Activated T-cell treated with anti-CD3 and anti-CD28 coated beads for 4 hours (primary cell): ENCODE data around the gene LARGE1.

Experiments
- DNase-seq: peaks from one replicate; pipeline ENCODE4 v3.0.0-alpha.2; 2020

LARGE1 gene

DNA sequence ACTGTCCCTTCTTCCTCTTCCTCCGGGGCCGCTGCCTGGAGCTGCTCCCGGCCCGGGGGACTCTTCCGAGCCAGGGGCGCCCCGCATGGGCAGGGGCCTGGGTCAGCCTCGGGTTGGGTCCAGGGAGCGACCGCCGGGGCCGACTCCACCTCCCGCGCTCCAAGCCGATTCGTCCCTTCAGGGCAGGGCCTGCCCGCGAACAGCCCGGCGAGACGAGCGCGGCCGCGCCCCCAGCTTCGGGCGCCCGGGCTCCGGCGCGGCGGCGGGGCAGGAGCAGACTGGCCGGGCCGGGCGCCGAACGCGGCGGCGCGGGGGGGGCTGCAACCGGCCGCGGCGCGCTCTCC is at the start of gene LARGE1:
Gene LARGE1 (minus strand): TSS at position 280 of the 344 bp plus-strand sequence.
- DNase-seq, result no peak

DNA sequence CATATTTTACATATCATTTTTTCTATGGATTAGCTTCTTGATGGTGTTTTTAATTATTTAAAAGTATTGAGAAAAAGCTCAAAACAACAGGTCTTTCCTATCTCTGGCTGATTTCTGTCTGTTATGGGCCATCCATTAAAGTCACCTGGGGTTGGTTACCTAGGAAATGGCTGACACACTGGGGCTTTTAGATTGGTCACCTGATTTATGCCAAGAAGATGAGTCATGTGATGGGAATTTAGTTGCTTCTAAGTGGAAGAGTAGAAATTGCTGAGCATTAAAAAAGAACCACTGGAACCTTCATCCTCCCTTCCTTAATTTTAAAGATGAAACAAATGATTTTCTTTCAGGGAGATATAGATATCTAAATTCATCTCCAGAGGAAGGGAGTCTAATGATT is 48.8 kb upstream of the LARGE1 start:
- no peak for DNase-seq

DNA sequence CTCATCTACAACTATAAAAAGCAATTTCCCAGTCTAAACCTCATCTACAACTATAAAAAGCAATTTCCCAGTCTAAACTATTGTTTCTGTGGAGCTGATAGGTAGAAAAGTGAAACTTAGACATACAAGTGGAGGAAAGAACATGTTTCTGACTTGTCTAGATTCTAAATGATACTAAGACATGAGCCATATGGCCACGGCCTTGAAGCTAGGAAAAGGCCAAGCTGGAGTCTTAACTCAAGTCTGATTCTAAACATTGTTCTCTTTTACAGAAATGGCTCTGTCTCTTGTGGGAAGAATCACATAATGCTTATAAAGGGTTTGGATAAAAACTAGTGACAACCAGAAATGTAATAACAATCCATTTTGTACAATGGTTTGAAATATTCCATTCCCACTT is 43.8 kb upstream of the LARGE1 start:
- DNase-seq, result no peak

DNA sequence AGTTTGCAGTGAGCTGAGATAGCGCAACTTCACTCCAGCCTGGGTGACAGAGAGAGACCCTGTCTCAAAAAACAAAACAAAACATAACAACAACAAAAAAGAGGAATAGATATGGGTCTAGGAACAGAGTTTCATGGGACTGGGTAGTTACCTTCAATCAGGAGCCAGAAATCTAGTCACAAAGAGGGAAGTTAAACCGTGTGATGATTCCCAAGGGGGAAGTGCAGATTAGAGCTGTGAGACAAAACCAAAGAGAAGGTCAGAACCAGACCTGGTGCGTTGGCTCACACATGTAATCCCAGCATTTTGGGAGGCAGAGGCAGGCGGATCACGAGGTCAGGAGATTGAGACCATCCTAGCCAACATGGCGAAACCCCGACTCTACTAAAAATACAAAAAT is 42.1 kb upstream of the LARGE1 start:
- DNase-seq, result no peak

DNA sequence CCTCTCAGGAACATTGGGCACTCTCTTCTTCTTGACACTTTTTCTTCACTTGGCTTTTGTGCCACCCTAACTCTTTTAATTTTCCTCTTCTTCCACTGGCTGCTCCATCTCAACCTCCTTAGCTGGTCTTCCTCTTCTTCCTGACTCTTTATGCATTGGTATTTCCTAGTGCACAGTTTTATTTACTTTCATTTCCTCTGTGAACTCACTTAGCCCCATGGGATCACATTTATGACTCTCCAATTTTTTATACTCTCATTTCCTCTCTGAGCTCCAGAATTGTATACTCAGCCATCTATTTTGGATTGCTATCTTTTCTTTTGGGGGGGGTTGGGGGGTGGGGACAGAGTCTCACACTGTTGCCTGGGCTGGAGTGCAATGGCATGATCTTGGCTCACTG is 38.5 kb upstream of the LARGE1 start:
- no peak for DNase-seq

DNA sequence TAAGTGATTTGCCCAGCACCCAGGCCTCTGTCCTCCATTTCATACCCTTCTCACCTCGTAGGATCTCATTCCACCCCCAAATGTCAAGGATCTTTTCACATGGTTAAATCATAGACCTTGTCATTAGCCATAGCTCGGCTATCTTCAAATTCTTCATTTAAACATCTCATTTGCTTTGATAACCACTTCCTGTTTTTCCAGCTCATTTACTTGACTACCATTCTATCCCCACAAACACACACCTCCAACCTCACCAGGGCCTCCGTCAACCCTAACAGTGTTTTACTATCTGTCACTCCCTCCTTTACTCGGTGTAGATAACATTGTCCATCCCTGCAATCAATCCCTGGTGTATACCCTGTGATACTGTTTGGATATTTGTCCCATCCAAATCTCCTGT is 36.8 kb upstream of the LARGE1 start:
- DNase-seq, result no peak

DNA sequence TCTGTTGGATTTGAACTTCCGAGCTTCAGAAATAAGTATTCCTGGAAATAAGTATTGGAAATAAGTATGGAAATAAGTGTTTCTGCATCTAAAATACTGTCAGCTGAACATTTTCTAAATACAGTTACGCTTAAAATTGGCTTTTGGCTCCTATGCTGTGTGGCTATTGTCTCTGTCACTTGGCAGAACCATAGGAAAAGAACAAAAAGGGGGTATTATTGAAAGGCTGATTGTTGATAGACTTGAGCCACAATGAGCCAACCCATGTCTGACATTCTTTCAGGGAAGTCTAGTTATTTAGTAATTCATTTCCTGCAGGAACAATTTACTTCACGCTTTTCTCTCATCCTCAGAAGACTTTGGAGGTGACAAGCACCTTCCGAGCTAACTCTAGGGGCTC is 32.5 kb upstream of the LARGE1 start:
- no peak for DNase-seq

DNA sequence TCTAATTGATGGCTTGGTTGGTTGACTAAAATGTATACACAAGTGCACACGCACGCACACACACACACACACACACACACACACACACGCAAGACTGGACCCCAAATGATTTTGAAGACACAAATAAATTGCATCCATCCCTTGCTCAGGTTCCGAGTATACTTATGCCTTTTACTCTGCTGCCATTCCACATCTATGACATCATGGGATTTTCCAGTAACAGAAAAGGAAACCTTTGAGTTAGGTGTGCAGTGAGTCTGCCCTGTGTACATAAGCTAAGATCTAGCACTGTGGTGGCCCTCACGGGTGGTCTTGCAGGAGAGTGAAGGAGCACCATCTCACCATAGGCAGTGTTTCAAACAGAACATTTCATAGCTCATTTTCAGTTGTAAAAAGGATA is 20.5 kb upstream of the LARGE1 start:
- DNase-seq, result no peak

DNA sequence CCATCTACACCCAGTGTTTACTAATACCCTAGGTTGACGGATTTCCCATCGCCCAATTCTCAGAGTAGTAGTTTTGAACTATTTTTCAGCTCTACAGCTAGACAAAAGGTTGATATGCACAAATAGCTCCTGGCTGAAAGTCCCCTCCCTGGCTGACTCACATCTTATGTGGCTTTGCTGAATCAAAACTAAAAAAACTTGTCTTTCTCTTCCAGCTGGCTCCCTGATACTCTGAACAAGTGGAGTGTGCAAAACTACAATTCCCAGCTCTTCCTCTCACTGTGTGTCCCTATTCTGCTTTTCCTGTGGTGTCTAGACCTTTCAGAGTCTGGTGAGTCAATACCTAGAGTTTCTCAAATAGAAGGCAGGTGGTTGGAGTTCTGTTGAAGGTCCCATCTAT is 12.7 kb upstream of the LARGE1 start:
- DNase-seq, result no peak

DNA sequence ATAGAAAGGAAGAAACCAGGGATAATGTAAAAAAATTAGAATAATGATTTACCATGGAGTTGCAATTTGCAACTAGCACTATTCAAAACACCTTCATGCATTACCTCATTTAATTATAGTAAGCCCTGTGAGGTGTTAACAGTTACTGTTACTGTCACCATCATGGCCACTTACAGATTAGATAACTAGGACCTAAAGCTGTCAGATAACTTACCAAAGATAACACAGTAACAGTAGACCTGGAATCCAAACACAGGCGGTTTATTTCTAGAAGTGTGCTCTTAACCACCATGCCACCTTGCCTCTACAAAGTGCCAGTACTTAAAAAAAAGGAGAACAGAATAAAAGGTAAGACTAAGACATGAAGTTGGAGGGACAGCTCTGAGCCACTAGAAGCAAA is 11.1 kb upstream of the LARGE1 start:
- no peak for DNase-seq

DNA sequence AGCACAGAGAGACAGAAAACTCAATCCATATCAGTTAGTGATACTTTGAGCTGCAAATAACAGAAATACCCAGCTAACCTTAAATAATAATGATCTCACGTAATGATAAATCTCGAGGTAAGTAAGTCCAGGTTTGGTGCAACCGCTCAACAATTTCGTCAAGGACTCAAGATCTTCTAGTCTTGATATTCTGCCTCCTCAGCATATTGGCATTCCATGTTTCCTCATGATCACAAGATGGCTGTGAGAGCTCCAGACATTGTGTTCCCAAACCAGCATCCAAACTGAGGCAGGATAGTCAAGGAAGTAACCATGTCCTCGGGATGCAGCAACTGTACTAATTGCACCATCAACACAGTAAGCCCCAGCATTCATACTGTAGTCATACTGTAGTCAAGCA is 7.5 kb upstream of the LARGE1 start:
- no peak for DNase-seq

DNA sequence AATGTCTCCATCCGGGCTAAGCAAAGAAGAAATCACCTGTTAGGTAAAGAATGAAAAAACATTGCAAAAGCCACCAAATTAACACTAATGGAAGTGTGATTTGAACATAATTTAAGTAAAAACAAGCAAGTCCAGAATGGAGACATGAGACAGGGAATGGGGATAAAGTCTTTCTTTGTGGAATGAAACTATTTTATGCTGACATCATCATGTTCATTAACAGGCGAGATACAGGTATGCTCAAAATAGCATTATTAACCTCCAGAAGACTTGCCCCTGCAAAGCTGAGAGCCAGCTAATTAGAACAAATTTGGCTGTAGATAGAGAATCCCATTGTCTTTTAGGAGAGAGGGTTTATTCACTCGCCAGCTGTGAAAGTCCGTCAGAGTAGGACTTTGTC is 4.9 kb upstream of the LARGE1 start:
- no peak for DNase-seq

DNA sequence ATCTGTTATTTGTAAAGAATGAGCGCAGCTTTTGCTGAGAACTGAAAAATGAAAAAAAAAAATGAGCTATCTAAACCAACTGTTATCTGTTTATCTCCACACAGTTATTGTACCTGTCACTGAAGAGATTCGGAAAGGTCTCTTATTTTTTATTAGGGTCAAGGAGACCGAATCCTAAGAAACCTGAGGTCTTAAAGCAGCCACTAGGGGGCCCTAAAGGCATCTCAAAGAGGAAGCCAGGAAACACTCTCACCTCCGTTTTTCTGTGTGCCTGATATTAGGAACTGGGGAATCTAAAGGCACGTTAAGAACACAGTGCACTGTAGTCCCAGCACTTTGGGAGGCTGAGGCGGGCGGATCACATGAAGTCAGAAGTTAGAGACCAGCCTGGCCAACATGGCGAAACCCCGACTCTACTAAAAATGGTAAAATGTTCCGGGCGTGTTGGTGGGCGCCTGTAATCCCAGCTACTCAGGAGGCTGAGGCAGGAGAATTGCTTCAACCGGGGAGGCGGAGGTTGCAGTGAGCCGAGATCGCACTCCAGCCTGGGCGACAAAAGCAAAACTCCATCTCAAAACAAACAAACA is 3.5 kb upstream of the LARGE1 start:
- no peak for DNase-seq

DNA sequence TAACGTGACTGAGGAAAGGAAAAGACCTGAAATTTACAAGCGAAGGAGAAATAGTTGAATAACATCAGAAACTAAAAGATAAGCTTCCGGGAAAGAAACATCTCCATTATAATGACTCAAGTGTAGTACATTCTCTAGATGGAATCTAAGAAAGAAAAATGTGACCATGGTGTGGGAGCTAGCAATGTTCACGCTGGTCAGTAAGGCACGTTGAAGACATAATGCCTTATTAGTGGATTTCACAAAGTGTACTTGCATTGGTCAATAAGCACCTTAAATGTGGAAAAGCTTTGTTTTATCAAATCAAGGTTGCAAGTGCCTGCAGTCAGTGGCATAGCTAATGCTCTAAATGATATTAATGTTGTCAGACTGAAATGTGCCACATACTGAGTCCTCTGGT is 2.8 kb upstream of the LARGE1 start:
- no peak for DNase-seq

DNA sequence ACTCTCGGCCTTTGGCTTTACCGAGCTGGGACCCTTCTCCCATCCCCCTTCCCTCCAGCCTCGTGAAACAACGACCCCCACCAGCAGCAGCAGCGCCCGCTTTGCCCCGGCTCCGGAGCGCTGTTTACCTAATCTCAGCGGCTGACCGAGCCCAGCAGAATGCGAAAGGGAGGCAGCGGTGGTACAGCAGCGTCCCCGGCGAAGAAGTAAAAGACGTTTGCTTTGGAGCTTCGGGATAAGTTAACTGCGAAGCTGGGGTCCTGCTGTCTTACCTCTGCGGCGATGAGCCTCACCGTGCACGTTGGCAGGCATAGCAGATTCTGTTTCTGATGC is 2.0 kb upstream of the LARGE1 start:
- no peak for DNase-seq

DNA sequence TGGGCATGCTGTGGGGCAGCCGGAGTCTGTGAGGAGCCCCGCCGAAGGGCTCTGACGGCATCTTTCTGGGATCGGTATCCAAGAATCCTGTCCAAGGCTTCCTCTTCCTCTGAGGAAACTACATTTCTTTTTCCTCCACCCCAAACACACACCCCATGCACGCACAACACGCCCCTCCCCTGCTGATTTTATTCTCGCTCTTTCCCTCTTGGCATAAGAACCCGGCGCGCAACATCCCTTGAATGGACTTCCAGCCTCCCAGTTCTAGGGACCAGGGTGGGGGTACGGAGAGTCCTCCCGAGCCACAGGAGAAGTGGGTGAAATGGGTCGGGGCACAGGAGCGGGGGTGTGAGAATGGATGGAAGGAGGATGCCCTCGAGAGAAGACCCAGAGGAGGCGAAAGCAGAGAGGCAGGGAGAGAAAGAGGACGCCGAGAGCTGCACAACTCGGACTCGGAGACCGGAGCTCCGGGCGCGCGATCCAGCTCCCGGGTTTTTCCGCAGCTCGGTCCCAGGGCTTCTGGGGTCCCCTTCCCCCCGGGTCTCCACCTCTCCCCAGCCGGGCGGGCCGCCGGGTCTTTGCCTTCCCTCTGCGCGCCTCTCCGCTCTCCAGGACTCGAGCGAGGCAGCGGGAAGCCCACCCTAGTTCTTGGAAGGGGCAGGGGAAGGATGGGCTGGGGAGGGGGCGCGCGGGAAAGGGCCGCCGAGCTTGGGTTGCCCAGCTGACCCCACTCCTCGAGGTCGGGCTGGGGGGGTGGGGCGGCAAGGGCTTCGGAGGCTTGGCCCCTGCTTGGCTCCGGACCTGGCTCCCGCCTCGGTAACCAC is 1.5 kb upstream of the LARGE1 start:
- peak; percentile 1 for DNase-seq

DNA sequence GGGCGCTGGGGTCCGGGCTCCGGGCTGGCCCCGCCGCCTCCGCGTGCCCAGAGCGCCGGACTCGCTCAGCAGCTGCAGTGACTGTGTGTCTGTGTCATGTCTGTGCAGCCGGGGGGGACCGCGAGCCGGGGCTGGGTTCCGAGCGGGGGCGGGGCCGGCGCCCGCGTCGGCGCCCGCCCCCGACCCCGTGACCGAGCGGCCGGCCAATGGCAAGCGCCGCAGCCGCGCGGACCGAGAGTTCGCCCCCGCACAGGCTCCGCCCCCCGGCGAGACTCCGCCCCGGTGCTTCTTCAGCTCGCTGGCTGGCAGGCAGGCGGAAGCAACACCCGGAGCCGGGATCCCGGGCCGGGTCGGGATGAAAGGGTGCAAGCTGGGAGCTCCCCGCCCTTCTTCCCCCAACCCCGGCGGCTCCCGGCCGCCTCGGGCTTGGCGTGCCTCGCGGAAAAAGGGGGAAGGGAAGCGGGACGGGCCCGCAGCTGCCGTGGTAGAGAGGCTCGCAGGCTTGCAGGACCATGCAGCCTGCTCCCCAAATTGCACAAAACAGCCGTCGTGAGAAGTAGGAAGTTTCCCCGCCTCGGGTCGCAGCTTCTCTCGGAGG is 750 bp upstream of the LARGE1 start:
- peak; percentile 84 for DNase-seq

DNA sequence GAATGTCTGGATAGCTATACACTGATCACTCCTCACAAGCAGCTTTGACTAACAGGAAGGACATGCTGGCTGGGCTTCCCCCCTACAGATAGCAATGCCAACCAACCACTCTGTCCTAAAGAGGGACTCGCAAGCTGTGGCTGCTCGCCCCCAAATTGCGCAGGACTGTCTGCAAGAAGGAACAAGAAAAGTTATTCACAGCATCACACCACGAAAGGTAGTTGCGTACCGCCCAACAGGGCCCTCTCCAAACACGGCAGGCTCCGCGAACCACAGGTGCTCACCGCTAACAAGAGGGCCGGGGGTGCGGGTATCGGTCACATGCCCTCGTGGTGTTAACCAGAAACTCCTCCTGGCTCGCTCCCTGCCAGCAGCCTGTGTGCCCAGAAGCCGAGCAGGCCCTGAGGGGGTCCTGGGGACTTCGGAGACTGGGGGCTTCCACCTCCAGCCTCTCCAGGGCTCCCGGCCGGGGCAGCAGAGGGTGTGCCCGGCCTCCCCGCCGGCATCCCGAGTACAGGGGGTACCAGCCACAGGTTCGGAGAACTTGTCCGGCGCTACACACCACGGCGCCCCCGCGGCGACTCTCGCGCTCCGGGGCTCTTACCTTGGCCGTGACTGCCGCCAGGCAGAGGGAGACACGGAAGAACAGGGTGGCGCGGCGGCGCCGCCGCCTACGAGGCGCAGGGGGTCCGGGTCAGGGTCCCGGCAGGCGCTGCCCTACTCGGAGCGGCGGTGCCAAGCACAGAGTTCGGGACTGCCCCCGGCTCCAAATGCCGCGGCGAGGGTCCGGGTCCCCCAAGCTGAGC is 682 bp downstream of the LARGE1 start:
- no peak for DNase-seq

DNA sequence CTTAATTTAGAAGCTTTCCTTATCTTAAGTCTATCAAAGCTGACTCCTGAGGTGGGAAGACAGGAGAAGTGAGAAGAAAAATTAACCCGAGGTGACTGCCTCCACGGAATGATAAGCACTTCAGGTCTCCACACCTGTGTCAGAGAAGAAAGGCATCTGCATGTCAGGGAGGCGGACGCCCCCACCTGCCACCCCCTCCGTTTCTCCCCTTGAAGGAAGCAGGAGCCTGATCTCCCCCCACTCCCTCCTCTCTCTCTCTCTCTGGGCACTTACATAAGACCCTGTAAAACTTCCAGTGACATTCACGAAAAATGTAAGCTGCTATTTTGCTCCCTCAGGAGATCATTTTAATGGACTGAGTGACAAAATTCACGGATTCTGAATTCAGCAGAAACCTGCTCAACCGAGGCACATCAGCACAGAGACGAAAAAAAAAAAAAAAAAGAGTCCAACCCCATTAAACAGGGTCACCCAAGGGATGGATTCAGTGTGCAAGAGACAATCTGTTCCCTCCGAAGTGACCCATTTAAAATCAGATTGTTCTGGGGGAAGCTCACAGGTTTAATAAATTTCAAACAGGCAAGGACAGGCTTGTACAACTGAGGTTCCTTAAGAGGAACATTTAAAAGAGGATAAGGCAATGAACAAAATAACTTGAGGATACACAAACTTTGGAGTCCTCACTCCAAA is 1.5 kb downstream of the LARGE1 start:
- DNase-seq, result no peak

DNA sequence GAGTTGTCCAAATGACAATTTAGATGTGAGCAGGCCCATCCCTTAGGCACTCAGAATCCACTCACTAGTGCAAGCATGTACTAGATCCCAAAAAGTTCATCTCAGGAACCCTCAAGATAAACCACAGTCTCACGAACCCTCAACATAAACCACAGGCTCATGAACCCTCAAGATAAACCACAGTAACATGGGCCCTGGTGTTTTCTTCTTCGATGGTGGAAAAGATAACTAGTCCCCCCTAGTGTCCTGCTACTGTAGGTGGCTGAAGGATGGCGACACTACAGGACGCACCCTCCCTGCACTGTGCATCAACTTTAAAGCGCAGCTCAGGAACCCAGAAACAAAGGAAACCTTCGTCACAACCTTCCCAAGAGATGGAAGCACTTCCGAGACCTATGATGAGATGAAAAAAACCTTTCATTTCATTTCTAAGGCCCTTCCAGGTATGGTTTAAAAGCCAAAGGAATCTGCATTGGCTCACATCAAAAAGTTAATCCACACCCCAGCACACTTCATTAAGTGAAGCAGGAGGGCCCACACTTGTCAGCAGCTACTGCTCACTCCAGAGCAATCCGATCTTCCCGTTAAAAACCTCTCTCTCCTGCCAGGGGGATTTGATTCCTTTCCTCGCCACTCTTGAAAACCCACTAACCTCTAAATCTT is 2.4 kb downstream of the LARGE1 start:
- DNase-seq, result no peak

DNA sequence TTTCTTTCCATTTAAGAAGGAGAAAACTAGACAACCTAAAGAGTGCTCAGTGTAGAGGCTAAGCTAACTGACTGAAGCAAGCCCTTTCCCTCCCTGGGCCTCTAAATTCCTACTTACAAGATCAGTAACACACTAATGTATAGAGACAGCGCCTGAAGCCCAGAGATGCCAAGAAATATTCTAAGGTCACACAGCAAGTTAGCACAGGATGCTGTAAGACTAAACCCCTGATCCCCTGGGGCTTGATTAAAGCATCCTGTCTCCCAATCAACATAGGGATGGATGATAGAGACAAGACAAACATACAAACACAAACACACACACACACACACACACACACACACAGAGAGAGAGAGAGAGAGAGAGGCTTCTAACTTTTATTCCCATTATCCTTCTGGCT is 5.6 kb downstream of the LARGE1 start:
- no peak for DNase-seq

DNA sequence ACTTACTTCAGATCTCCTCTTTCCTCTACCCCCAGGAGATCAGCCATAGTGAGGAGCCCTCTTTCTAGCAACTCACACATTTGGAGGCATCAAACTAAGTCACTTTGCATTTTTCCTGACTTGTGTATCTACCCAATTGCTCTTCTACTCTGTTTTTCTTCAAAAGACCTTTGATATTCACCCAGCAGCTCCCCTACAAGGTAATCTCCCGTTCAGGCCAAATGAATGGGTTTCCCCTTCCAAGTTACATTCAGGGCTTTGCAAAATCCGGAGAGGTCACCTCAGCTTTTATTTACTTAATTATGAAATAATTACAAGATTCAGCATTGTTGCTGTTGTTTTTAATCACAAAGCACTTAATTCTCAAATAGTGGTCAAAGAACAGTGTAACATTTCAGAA is 6.1 kb downstream of the LARGE1 start:
- no peak for DNase-seq

DNA sequence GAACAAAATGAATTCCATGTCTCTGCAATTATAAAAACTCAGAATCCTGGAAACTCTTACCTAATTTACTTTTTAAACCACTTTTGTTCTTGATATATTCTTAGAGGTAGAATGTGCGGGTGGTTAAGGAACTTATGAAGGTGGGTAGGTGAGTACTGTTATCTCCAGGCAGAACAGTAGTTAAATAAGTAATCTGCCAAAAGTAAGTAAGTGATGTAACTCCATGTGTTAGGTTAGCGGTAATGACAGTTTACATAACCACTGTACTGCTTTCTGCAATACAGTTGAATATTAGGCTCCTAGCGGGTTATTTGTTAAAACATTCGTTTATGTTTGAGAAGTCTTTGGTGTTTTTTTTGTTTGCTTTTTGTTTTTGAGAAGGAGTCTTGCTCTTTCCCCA is 7.1 kb downstream of the LARGE1 start:
- DNase-seq, result no peak
